GM12878 (cell line): ENCODE measurements around the gene NT5C3A. TPM values are rescaled to one million over a fixed set of nuclear protein-coding genes. Genes with fewer than 3 reads are reported as not detected.

ENCODE experiments used
- ATAC-seq: fragments of 200-7000 bp; cut with Tn5 transposase; 3 replicates; pipeline ENCODE4 v1.9.1; 2020; ENCODE audit warnings: mild to moderate bottlenecking, moderate library complexity
- BruUV-seq: library from RNA; stranded (reverse); fragments of 400-500 nt; replicated peaks from 2 replicates; lab custom pipeline; 2021; lab: Mats Ljungman, UMichigan
- CTCF ChIA-PET: fragments of 300-600 bp; sonication (Branson Sonifier 250); formaldehyde crosslinking; extraction: SDS; loops from one replicate; lab custom pipeline; 2021; ENCODE audit warnings: inconsistent platforms; lab: Yijun Ruan, JAX
- POLR2A ChIA-PET: fragments of 350-600 bp; formaldehyde crosslinking; extraction: SDS; loops from one replicate; lab custom pipeline; 2021; ENCODE audit warnings: inconsistent platforms; lab: Charles Lee
- RAD21 ChIA-PET: fragments of 300-600 bp; sonication (Branson Sonifier 250); formaldehyde crosslinking; loops from one replicate; lab custom pipeline; 2023; ENCODE audit warnings: antibody characterized with exemption; ENCODE audit not compliant: unreplicated experiment; lab: Charles Lee
- SMC1A ChIA-PET: fragments of 300-600 bp; sonication (Branson Sonifier 250); formaldehyde crosslinking; loops from one replicate; lab custom pipeline; 2023; ENCODE audit not compliant: unreplicated experiment, uncharacterized antibody; lab: Charles Lee
- DNase-seq: peaks from one replicate; pipeline ENCODE4 v3.0.0-alpha.2; 2011; ENCODE audit warnings: low read depth, low spot score
- FAIRE-seq: peaks from 3 replicates; lab custom pipeline; 2011; peaks lifted over from hg19 to GRCh38; lab: Jason Lieb, UNC
- H2AFZ ChIP-seq: 2 replicates; pipeline ENCODE4 v1.6.0; 2011; ENCODE audit warnings: low read depth, low read length, control low read depth; ENCODE audit not compliant: control insufficient read depth
- H3K27ac ChIP-seq: 2 replicates; pipeline ENCODE4 v1.5.1; 2011; ENCODE audit warnings: control low read depth; ENCODE audit not compliant: control insufficient read depth, insufficient read depth
- H3K27me3 ChIP-seq, 2 experiments: replicated peaks in 1 of 2; 2 replicates each; pipeline versions ENCODE4 v1.6.0 to v1.6.1; 2011; ENCODE audit warnings: low read length in 1 of 2; ENCODE audit not compliant: control insufficient read depth in 2 of 2, insufficient read depth in 2 of 2
- H3K36me3 ChIP-seq, 2 experiments: 2 replicates each; pipeline ENCODE4 v1.5.1; 2011; ENCODE audit warnings: low read length in 1 of 2; ENCODE audit not compliant: control insufficient read depth in 2 of 2, insufficient read depth in 2 of 2
- H3K4me1 ChIP-seq: 2 replicates; pipeline ENCODE4 v1.6.1; 2011; ENCODE audit warnings: mild to moderate bottlenecking, low read length, moderate library complexity, mixed read lengths; ENCODE audit not compliant: control insufficient read depth, insufficient read depth
- H3K4me2 ChIP-seq: 2 replicates; pipeline ENCODE4 v1.6.0; 2011; ENCODE audit warnings: control low read depth; ENCODE audit not compliant: control insufficient read depth, insufficient read depth
- H3K4me3 ChIP-seq: fragments of 200-600 bp; sonication (generic); 2 replicates; pipeline ENCODE4 v1.5.1; 2016
- H3K79me2 ChIP-seq: 2 replicates; pipeline ENCODE4 v1.6.0; 2011; ENCODE audit warnings: low read length; ENCODE audit not compliant: control insufficient read depth, insufficient read depth
- H3K9ac ChIP-seq: 2 replicates; pipeline ENCODE4 v1.8.0; 2011; ENCODE audit warnings: low read length, control low read depth, mixed read lengths; ENCODE audit not compliant: control insufficient read depth, insufficient read depth
- H3K9me3 ChIP-seq: replicated peaks from 3 replicates; pipeline ENCODE4 v1.5.1; 2011; ENCODE audit warnings: mild to moderate bottlenecking, low read length; ENCODE audit not compliant: control insufficient read depth, insufficient read depth
- H4K20me1 ChIP-seq: 2 replicates; pipeline ENCODE4 v1.6.0; 2011; ENCODE audit not compliant: control insufficient read depth, insufficient read depth
- BHLHE40 ChIP-seq, 2 experiments: fragments of 450-650 bp in 1 of 2; IDR thresholded peaks; 2 replicates each; pipeline ENCODE4 v1.6.1; 2011 to 2017; ENCODE audit warnings: low read depth in 2 of 2, borderline replicate concordance in 1 of 2, improper control_type of control experiment in 1 of 2, low read length in 1 of 2, mild to moderate bottlenecking in 1 of 2
- EP300 ChIP-seq, 2 experiments: fragments of 150-350 bp in 1 of 2; IDR thresholded peaks; 2 replicates each; pipeline ENCODE4 v1.6.1; 2011 to 2012; ENCODE audit warnings: low read depth in 2 of 2, low read length in 2 of 2, borderline replicate concordance in 1 of 2, improper control_type of control experiment in 1 of 2, inconsistent platforms in 1 of 2; ENCODE audit not compliant: control insufficient read depth in 1 of 2
- GATAD2B ChIP-seq: fragments of 450-650 bp; conservative IDR thresholded peaks from 2 replicates; pipeline ENCODE4 v1.6.1; 2017; ENCODE audit warnings: low read depth, mild to moderate bottlenecking, moderate library complexity
- IRF3 ChIP-seq: fragments of 450-650 bp; IDR thresholded peaks from 2 replicates; pipeline ENCODE4 v1.6.1; 2014; ENCODE audit warnings: mild to moderate bottlenecking
- MTA2 ChIP-seq: fragments of 450-650 bp; IDR thresholded peaks from 2 replicates; pipeline ENCODE4 v1.6.1; 2016; ENCODE audit warnings: low read depth, mild to moderate bottlenecking, moderate library complexity
- PAX8 ChIP-seq: fragments of 450-650 bp; IDR thresholded peaks from 2 replicates; pipeline ENCODE4 v1.6.1; 2017; ENCODE audit warnings: mild to moderate bottlenecking, moderate library complexity
- SIN3A ChIP-seq: IDR thresholded peaks from 2 replicates; pipeline ENCODE4 v1.6.1; 2012; ENCODE audit warnings: low read depth, low read length, improper control_type of control experiment
- SUPT20H ChIP-seq: IDR thresholded peaks from 2 replicates; pipeline ENCODE4 v1.6.1; 2011; ENCODE audit warnings: low read depth, mild to moderate bottlenecking, low read length, moderate library complexity, borderline replicate concordance; ENCODE audit not compliant: control insufficient read depth
- TARDBP ChIP-seq: IDR thresholded peaks from 2 replicates; pipeline ENCODE4 v1.6.1; 2016; ENCODE audit warnings: borderline replicate concordance
- TCF12 ChIP-seq: IDR thresholded peaks from 2 replicates; pipeline ENCODE4 v1.6.1; 2011; ENCODE audit warnings: low read depth, mild to moderate bottlenecking, low read length
- ZBED1 ChIP-seq: IDR thresholded peaks from 2 replicates; pipeline ENCODE4 v1.6.1; 2016; ENCODE audit warnings: borderline replicate concordance
- ZNF274 ChIP-seq: IDR thresholded peaks from one replicate; pipeline ENCODE4 v1.8.0; 2011; ENCODE audit not compliant: insufficient read length, insufficient read depth
- WGBS: methylation state at CpG from one replicate; pipeline ENCODE4 v1.1.6; 2016; ENCODE audit warnings: low lambda C conversion rate; ENCODE audit not compliant: insufficient replicate concordance, insufficient coverage; ENCODE audit errors: missing lambda C conversion rate; 5-methylcytosine and 5-hydroxymethylcytosine counted together
- in situ Hi-C: fragments of 300-500 bp; cut with MboI; formaldehyde crosslinking; loops from 9 replicates; pipeline ENCODE4 v1.14.3; 2018; ENCODE audit warnings: mixed read lengths
- intact Hi-C: fragments of 100-400 bp; cut with micrococcal nuclease; formaldehyde crosslinking; loops from one replicate; pipeline ENCODE4 v1.14.2; 2022; ENCODE audit not compliant: unreplicated experiment
- polyA plus RNA-seq, 11 experiments: library from polyadenylated mRNA; depleted of rRNA in 4 of 11; unstranded in 6 of 11; stranded (reverse) in 5 of 11; fragments of >200 nt; fragmentation: Nextera tagmentation in 4 of 11; fragmentation: Illumina TruSeq in 1 of 11; extraction: Ambion mirVana in 4 of 11; extraction: Trizol in 1 of 11; gene quantifications; 1 replicate in 1 of 11; 2 replicates in 10 of 11; pipeline versions ENCODE4 v1.2.1 to v1.2.3, GENCODE V29; 2011 to 2016; ENCODE audit warnings: inconsistent platforms in 2 of 11, missing spikeins in 2 of 11, low read depth in 1 of 11
- total RNA-seq, 4 experiments: library from RNA; depleted of rRNA in 3 of 4; stranded (reverse); fragments of >200 nt in 3 of 4; fragmentation: Illumina TruSeq in 1 of 4; extraction: Trizol in 1 of 4; gene quantifications; 2 replicates each; pipeline versions ENCODE4 v1.2.1 to v1.2.3, GENCODE V29; 2013 to 2021
- TF ChIP-seq, protein P1 (sequence below): fragments of 450-650 bp; IDR thresholded peaks from 2 replicates; pipeline ENCODE4 v1.6.1; 2017; ENCODE audit warnings: low read depth, mild to moderate bottlenecking, moderate library complexity
- TF ChIP-seq, protein P2 (sequence below): IDR thresholded peaks from 2 replicates; pipeline ENCODE4 v1.6.1; 2012; ENCODE audit warnings: low read depth, low read length, improper control_type of control experiment

The NT5C3A gene
- total and polyA plus RNA-seq, 10 of the 15 experiments (the other 5 are each of a cell fraction or from before 2014, with no cell fraction given) = 53.0 to 111 (median 71.4) TPM

DNA sequence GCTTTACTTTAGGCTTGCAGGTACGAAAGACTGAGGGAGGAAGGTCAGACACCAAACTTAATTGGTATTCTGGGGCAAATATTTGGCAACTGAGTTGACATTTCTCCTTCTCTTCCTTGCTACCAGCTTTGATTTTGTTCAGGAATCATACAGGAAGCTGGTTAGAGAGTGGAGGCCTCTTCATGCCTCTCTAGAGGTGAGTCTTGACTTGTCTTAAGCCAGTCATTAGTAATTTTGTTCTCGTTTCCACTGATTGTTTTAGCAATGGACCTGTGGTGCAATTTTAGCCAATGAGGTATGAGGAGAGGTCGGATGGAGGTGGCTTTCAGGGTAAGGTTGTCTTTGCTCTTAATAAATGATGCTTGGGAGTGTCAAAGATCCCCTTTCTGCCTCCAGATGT, 49.0 kb upstream of the NT5C3A start:
- ATAC-seq (no peak), DNase-seq (no peak), FAIRE-seq (no peak)
- H3K27me3 ChIP-seq = no peaks in the 10 kb centered on the region; a peak in 1 of 4 replicates
- H3K9me3 ChIP-seq = no peaks in the 10 kb centered on the region
- in situ Hi-C loops = no loop called here
- no TSS peak for BruUV-seq
- CTCF ChIA-PET = no interaction called here
- no peak overlapping the region for H3K4me2 ChIP-seq
- no peak overlapping the region for H3K9ac ChIP-seq
- SMC1A ChIA-PET = no interaction called here
- H4K20me1 ChIP-seq = no peaks in the 10 kb centered on the region
- H2AFZ ChIP-seq = no peak overlapping the region
- WGBS = 2% methylated on average over 3 of the region's 3 CpGs
- no peaks in the 10 kb centered on the region for H3K36me3 ChIP-seq
- POLR2A ChIA-PET = no interaction called here
- no peak overlapping the region for H3K27ac ChIP-seq
- no peak overlapping the region for H3K4me3 ChIP-seq
- peaks cover 11% of the 10 kb centered on the region; the same call in 1 of the 2 replicates for H3K4me1 ChIP-seq
- TF ChIP-seq EP300 (IDR thresholded peaks at IDR 0.05; ENCODE audit: borderline replicate concordance in 1 of 2, control insufficient read depth in 1 of 2, low read depth in 2 of 2, low read length in 2 of 2) = no peak
- no peak for TF ChIP-seq ZBED1
- TF ChIP-seq, protein P1, sequence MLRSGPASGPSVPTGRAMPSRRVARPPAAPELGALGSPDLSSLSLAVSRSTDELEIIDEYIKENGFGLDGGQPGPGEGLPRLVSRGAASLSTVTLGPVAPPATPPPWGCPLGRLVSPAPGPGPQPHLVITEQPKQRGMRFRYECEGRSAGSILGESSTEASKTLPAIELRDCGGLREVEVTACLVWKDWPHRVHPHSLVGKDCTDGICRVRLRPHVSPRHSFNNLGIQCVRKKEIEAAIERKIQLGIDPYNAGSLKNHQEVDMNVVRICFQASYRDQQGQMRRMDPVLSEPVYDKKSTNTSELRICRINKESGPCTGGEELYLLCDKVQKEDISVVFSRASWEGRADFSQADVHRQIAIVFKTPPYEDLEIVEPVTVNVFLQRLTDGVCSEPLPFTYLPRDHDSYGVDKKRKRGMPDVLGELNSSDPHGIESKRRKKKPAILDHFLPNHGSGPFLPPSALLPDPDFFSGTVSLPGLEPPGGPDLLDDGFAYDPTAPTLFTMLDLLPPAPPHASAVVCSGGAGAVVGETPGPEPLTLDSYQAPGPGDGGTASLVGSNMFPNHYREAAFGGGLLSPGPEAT = no peak
- TF ChIP-seq SIN3A = no peak
- TF ChIP-seq SUPT20H = no peak
- no peak for TF ChIP-seq TARDBP
- no peak for TF ChIP-seq MTA2
- TF ChIP-seq IRF3 = no peak
- TF ChIP-seq BHLHE40 (IDR thresholded peaks at IDR 0.05; ENCODE audit: borderline replicate concordance in 1 of 2, low read depth in 2 of 2, low read length in 1 of 2) = no peak
- TF ChIP-seq, protein P2, sequence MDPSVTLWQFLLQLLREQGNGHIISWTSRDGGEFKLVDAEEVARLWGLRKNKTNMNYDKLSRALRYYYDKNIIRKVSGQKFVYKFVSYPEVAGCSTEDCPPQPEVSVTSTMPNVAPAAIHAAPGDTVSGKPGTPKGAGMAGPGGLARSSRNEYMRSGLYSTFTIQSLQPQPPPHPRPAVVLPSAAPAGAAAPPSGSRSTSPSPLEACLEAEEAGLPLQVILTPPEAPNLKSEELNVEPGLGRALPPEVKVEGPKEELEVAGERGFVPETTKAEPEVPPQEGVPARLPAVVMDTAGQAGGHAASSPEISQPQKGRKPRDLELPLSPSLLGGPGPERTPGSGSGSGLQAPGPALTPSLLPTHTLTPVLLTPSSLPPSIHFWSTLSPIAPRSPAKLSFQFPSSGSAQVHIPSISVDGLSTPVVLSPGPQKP = no peak
- no peak for TF ChIP-seq TCF12
- no peak for TF ChIP-seq PAX8
- TF ChIP-seq ZNF274 = no peak
- no peak for TF ChIP-seq GATAD2B
- TF ChIP-seq, all 136 proteins: peak for 0
- peaks cover 25% of the 10 kb centered on the region for H3K79me2 ChIP-seq
- RAD21 ChIA-PET = no interaction called here
- intact Hi-C loops = no loop called here
